ENCODE results near the gene HOXC12.

- TF ChIP-seq POLR2A (IDR thresholded peaks at IDR 0.05) (no peak), CTCF (IDR thresholded peaks at IDR 0.05 in 4 of 5, conservative IDR thresholded peaks at IDR 0.05 in 1 of 5) (no peak)
These were observed 49.5 kb downstream of the HOXC12 start for GRCh38 chr12:54004063-54004840.

All from gastrocnemius medialis (tissue), 4 donors.